ENCODE measurements around the gene BTC.

DNA sequence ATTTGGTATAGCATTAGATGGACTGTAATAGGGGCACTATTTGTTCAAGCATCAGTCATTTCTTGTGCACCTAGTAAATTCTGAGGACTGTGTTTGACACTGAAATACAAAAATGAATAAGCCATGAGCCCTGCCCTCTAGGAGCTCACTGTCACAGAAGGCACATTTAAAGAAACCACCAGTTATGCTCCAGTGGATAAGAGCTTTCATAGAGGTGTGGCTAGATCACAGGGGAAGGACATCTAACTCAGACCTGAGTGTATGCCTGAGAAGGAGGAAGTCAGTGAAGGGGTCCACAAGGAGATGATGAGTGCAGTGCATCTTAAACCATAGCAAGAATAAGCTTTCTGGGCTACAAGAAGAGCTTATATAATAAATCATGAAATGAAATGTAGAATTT lies 40.1 kb downstream of the BTC start:
- no peak for TF ChIP-seq CTCF (IDR thresholded peaks at IDR 0.05)
- TF ChIP-seq POLR2AphosphoS5 (IDR thresholded peaks at IDR 0.05): no peak
- TF ChIP-seq POLR2A (IDR thresholded peaks at IDR 0.05): no peak
- TF ChIP-seq EP300 (IDR thresholded peaks at IDR 0.05; ENCODE audit: low read depth): no peak

Data from transverse colon (tissue), 4 donors.